Spinal cord (tissue), 10 donors: ENCODE results near the gene PI4KB. TPM values are rescaled to one million over a fixed set of nuclear protein-coding genes. Genes with fewer than 3 reads are reported as not detected.

Experiments
- DNase-seq, 6 donors: peaks; one replicate each; pipeline versions ENCODE4 v3.0.0 to v3.0.0-alpha.2; 2013 to 2015; ENCODE audit warnings: low spot score in 6 of 6, low read depth in 4 of 6
- H3K27ac ChIP-seq: one replicate; pipeline ENCODE4 v1.5.1; 2013; ENCODE audit warnings: low read depth, low read length, control low read depth
- H3K27me3 ChIP-seq: one replicate; pipeline ENCODE4 v1.6.1; 2013; ENCODE audit warnings: low read length; ENCODE audit not compliant: control insufficient read depth, insufficient read depth
- H3K36me3 ChIP-seq: one replicate; pipeline ENCODE4 v1.6.1; 2013; ENCODE audit warnings: low read length; ENCODE audit not compliant: control insufficient read depth, insufficient read depth
- H3K4me1 ChIP-seq: one replicate; pipeline ENCODE4 v1.6.1; 2013; ENCODE audit warnings: low read length; ENCODE audit not compliant: control insufficient read depth, insufficient read depth
- H3K4me3 ChIP-seq: one replicate; pipeline ENCODE4 v1.5.1; 2013; ENCODE audit warnings: low read depth, low read length, control low read depth
- H3K9me3 ChIP-seq: one replicate; pipeline ENCODE4 v1.6.1; 2013; ENCODE audit warnings: low read length; ENCODE audit not compliant: control insufficient read depth, insufficient read depth
- WGBS: methylation state at CpG from one replicate; pipeline ENCODE4 v1.1.5; 2013; ENCODE audit warnings: missing lambda C conversion rate; ENCODE audit not compliant: insufficient coverage; 5-methylcytosine and 5-hydroxymethylcytosine counted together
- polyA plus RNA-seq, 2 donors: library from polyadenylated mRNA; unstranded; fragments of 120-200 nt; gene quantifications; one replicate each; pipeline ENCODE4 v1.2.1, GENCODE V29; 2013; ENCODE audit not compliant: insufficient read length in 2 of 2
- total RNA-seq, 2 donors: library from RNA; depleted of rRNA in 1 of 2; stranded (reverse); fragments of 120-200 nt in 1 of 2; fragments of >200 nt in 1 of 2; gene quantifications; one replicate each; pipeline versions ENCODE4 v1.2.3 to v1.2.4, GENCODE V29; 2013 to 2014
- donor health status: healthy.

Gene PI4KB
- total and polyA plus RNA-seq, 4 donors: 37.9 to 79.0 (median 60.0) TPM

DNA sequence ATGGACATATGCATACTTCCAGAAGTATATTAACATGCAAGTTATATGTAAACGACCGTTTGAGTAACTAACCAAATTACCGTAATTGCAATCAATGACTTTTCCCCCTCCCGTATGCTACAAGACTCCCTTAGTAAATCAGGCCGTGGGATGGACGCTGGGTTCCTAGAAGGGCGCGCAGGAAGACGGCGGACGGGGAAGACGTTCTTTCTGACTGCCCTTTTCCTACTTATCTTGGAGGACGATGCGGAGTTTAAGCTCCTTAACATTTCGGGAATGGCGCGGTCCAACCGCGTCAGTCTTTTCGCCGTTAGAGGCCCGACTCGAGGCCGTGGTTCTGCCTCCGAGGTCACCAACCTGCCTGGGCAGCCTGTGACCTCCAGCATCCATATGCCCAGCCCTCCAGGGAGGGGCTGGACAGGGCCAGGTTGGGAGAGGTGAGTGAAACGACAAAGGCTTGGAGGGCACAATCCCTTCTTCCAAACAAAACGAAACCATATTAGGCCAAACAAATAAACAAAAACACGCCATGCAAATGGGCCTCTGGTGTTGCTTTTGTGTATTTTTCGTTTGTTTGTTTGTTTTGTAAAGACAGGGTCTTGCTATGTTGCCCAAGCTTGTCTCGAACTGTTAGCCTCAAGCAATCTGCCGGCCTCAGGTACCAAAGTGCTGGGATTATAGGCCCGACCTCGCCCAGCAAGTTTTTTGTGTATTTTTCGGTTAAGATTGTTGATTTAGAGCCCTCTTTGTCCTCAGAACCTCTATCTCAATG lies 873 bp upstream of the PI4KB start:
- H3K27ac ChIP-seq: peak overlapping the region; percentile 94
- 1% methylated on average over 25 of the region's 34 CpGs for WGBS
- H3K27me3 ChIP-seq: no peaks in the 10 kb centered on the region
- peaks cover 9% of the 10 kb centered on the region for H3K4me1 ChIP-seq
- no peaks in the 10 kb centered on the region for H3K9me3 ChIP-seq
- peaks cover 22% of the 10 kb centered on the region for H3K36me3 ChIP-seq
- no peak for DNase-seq
- H3K4me3 ChIP-seq: peak overlapping the region; percentile 83

DNA sequence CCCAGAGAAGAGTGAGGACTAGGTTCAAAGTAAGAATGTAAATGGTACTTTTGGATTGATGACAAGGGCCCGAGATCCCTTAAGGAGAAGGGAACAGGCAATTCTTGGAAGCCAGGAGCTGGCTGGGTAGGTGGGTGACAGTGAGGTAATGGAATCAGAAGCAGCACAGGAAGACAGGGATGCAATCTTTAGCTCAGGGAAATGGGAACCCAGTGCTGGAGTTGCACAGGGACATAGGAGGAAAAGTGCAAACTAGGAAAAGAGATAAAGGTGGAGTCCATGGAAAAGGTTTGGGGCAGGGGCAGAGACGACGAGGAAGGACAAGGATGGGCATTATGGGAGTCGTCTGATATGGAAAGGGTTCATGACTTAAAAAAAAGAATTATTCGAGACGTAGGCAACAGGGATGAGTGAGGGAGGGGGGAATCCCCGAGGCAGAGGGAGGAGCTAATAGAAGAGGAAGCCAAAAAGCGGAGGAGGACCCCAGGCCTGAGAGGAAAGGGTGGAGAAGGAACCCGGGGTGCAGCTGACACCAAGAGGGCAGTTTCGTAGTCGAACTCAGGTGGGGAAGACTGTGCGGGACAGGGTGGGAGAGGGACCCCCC lies 495 bp downstream of the PI4KB start:
- H3K4me1 ChIP-seq: peaks cover 9% of the 10 kb centered on the region

GRCh38 chr1:151325646-151326429 lies 1.4 kb downstream of the PI4KB start:
- Histone ChIP-seq H3K9me3 (no peaks in the 10 kb centered on the region), H3K27me3 (no peaks in the 10 kb centered on the region), H3K36me3 (peaks cover 27% of the 10 kb centered on the region), H3K27ac (no peak overlapping the region), H3K4me1 (peaks cover 9% of the 10 kb centered on the region), H3K4me3 (peak overlapping the region; percentile 83)
- 69% methylated on average over 2 of the region's 5 CpGs for WGBS
- no peak for DNase-seq

More for the DNA sequence above, 495 bp downstream of the PI4KB start:
- peak in 2 of 6 donors; percentile 66 to 70 for DNase-seq
- Histone ChIP-seq H3K9me3 (no peaks in the 10 kb centered on the region), H3K36me3 (peaks cover 27% of the 10 kb centered on the region), H3K4me3 (peak overlapping the region; percentile 83), H3K27me3 (no peaks in the 10 kb centered on the region), H3K27ac (peak overlapping the region; percentile 94)
- 1% methylated on average over 8 of the region's 12 CpGs for WGBS

GRCh38 chr1:151325231-151325630 lies 2.0 kb downstream of the PI4KB start:
- Histone ChIP-seq H3K4me3 (no peak overlapping the region), H3K27ac (no peak overlapping the region), H3K9me3 (no peaks in the 10 kb centered on the region), H3K36me3 (peaks cover 28% of the 10 kb centered on the region), H3K4me1 (peaks cover 9% of the 10 kb centered on the region), H3K27me3 (no peaks in the 10 kb centered on the region)
- WGBS: 93% methylated on average over 2 of the region's 7 CpGs
- no peak for DNase-seq

GRCh38 chr1:151324390-151324930 lies 2.8 kb downstream of the PI4KB start:
- no peak overlapping the region for H3K27ac ChIP-seq
- H3K9me3 ChIP-seq: no peaks in the 10 kb centered on the region
- H3K27me3 ChIP-seq: no peaks in the 10 kb centered on the region
- WGBS: 93% methylated on average over 3 of the region's 4 CpGs
- peaks cover 33% of the 10 kb centered on the region for H3K36me3 ChIP-seq
- H3K4me1 ChIP-seq: peaks cover 9% of the 10 kb centered on the region
- no peak for DNase-seq
- H3K4me3 ChIP-seq: no peak overlapping the region

DNA sequence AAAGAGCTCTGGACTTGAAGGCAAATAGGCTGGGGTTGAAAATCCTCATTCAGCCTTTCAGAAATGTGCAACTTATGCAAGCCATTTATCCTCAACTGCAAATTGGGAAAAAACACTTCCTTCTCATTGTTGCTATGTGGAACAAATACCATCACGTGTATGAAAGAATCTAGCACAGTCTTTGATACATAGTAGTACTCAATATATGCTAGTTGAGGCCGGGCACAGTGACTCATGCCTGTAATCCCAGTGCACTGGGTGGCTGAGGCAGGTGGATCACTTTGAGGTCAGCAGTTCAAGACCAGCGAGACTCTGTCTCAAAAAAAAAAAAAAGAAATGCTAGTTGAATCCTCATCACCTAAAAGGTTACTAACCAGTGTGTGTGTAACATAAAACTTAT lies 8.2 kb downstream of the PI4KB start:
- Histone ChIP-seq H3K4me1 (peaks cover 4% of the 10 kb centered on the region), H3K27me3 (no peaks in the 10 kb centered on the region), H3K27ac (no peak overlapping the region), H3K9me3 (no peaks in the 10 kb centered on the region), H3K36me3 (peaks cover 52% of the 10 kb centered on the region), H3K4me3 (no peak overlapping the region)
- DNase-seq: no peak
- 100% methylated on average over 1 of the region's 3 CpGs for WGBS

DNA sequence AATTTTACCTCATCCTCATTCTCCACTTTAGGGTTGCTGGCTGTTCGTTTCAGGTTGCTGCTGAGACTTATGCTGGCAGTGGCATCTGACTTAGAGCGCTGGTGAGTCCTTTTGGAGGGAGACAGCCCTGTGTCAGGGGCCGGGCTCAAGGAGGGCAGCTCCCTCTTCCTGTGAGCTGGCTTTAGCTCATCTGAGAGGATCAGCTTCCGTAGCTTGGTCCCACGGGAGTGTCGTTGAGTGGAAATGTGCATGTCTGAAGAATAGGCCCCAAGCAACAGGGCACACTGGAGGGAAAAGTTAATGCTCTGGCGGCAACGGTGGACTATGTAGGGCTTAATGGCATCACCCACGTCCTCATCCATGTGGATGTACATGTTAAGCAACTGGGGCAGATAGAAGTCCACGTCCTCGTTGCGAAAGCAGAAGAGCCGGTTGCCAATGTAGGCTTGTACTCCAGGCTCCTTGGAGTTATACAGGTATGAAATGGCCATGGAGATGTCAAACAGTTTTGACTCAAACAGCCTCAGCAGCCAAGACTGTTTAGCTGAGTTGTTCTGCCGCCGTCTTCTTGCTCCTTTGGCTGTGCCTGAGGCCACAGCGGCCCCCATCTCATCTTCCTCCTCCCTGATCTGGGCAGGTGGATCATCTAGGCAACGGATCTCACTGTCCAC lies 11.5 kb downstream of the PI4KB start:
- no peaks in the 10 kb centered on the region for H3K27me3 ChIP-seq
- no peaks in the 10 kb centered on the region for H3K9me3 ChIP-seq
- 95% methylated on average over 17 of the region's 17 CpGs for WGBS
- H3K4me3 ChIP-seq: no peak overlapping the region
- no peak overlapping the region for H3K27ac ChIP-seq
- peaks cover 13% of the 10 kb centered on the region for H3K4me1 ChIP-seq
- peaks cover 48% of the 10 kb centered on the region for H3K36me3 ChIP-seq
- DNase-seq: no peak

DNA sequence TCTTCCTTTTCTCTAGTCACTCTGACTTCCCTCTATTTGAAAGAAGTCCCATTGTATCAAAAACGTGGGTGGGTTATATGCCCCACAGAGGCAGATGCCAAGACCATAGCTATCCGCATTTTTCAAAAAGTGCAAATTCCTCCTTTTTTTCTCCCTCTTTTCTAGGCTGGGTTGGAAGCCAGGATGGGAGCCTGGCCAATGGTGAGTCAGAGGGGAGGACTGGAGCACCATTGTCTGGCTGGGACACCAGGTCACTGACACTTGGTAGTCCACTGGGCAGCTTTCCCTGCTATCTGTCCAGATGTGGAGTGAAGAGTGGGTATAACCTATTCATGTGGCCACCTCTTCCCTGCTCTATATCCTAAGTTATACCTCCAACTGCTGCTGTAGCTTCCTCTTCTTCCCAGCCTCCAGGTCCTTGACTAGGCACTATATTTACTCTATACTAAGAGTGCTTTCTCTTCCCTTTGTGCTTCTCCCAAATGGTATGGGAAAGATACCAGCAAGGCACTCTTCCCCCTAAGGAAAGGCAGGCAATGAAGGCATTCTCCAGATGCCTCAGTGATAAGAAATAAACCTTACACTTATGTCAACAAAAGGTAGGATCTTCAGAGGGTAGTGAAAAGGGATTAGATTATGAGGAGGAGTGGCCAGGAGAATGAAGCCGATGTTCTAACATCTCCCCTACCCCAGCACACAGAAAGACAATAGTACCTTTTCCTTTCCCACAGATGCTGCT lies 12.9 kb downstream of the PI4KB start:
- H3K27me3 ChIP-seq: no peaks in the 10 kb centered on the region
- no peak overlapping the region for H3K4me3 ChIP-seq
- WGBS: no CpG with 5 or more reads among the region's 3 CpGs
- DNase-seq: peak in 3 of 6 donors; percentile 26 to 84 (median 30)
- H3K27ac ChIP-seq: peak overlapping the region; percentile 60
- peaks cover 22% of the 10 kb centered on the region for H3K4me1 ChIP-seq
- H3K9me3 ChIP-seq: no peaks in the 10 kb centered on the region
- peaks cover 48% of the 10 kb centered on the region for H3K36me3 ChIP-seq
